Nucleus accumbens (tissue), 56 donors: ENCODE results near the gene RCN2.
"Not testable (repeated sequence)": the region's sequence is repeated elsewhere in the genome, so short reads cannot be mapped to it uniquely, and the experiment has no call there.

ENCODE experiments used
- DNase-seq, 56 donors: peaks; one replicate each; lab custom pipeline; 2025; lab: John Stamatoyannopoulos, UW

RCN2 gene

GRCh38 chr15:76930831-76931396, 635 bp upstream of the RCN2 start:
- no peak for DNase-seq

DNA sequence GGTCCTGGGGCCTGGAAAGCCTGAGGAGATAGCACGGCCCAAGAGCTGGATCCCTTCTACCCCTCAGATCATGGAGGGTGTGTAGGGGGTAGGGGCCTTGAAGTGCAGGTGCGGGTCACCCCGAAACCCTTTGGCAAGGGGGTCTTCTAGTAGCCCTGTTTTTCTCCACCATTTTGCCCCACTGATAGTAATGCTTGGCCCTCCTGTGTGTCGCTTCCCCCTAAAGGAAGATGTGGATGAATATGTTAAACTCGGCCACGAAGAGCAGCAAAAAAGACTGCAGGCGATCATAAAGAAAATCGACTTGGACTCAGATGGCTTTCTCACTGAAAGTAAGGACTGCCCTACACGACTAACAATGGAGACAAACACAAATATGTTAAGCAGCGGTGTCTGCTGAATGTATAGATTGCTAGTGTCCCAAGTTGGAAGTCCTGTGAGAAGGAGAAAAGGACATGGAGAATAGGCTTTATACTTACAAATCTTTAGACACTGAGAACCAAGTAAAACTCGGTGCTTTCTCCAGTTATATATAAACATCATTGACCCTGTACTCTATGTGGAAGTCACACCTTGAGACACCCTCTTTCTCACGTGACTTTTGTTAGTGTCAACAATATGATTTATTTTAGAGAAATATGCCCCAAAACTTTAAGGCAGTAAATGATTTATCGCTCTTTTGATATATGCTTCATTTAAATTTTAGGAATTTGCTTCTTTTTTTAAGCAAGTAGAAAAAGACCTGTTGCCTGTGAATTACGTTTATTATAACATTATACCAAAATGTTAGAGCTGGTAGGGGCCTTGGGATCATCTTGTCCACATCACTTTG, 802 bp downstream of the RCN2 start:
- DNase-seq, result peak in 3 of 56 donors; percentile 20 to 41 (median 30)

- no peak for DNase-seq
Observed at GRCh38 chr15:76935620-76936019, 4.1 kb downstream of the RCN2 start.

DNA sequence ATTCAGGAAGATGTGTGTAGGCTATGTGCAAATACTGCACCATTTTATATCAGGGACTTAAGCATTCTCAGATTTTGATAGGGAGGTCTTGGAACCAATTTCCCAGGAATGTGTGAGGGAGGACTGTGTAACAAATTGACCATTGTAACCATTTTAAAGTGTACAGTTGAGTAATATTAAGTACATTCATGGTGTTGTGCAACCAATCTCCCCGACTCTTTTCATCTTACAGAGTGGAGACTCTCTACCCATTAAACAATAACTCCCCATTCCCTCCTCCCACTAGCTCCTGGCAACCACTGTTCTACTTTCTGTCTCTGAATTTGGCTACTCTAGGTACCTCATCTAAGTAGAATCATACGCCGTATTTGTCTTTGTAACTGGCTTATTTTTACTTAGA, 5.1 kb downstream of the RCN2 start:
- no peak for DNase-seq

GRCh38 chr15:76938752-76939151, 7.2 kb downstream of the RCN2 start:
- DNase-seq, result no peak

DNA sequence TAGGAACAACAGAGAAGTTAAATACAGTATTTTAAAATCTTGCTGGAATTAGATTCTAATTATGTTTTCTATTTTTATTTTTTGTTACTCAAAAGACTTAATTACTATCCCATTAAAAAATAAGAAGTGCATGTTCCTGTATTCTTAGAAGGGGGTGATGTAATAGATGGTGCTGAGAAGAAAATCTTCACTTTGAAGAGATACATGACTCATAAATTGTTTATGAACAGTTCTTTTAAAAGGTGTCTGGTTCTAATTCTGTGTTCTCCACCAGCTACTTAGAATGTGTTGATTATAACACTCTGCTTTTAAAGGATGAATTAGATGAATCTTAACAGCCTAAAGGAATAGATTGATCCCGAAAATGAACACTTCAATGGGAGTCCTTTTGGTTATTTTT, 8.2 kb downstream of the RCN2 start:
- no peak for DNase-seq

DNA sequence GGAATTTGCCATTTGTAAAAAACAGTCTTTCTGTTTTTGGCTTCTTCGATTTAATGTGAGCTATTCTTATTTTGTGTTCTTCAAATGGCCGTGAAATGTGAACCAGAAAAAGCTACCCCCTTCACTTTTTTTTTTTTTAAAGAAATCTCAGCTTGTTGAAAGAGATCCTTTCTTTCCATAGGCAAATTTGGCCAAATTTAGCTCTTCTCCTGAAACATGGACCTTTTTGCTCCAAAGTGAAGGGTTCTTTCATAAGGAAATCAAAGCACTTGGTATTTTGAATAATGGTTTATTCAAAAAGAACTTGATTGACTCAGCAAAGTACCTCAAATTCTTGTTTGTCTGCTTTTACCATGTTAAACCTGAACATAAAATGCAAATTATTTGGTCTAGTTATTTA, 10.1 kb downstream of the RCN2 start:
- no peak for DNase-seq

DNA sequence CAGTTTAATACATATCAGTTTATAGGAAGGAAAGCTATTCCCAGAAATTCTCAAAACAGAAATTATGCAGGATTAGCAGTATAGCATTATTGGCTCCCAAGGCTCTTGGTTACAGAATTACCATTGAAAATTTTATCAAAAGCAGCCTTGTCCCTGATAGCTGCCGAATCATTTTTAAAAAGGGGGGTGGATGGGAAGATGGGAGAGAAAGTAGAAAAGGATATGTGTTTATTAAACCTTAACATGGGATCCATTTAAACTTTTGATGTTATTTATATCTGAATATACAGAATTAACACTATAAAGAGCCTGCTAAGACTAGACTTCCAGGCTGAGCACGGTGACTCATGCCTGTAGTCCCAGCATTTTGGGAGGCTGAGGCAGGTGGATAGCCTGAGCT, 10.8 kb downstream of the RCN2 start:
- DNase-seq, result peak in 1 of 56 donors; percentile 7

- no peak for DNase-seq
Observed at GRCh38 chr15:76945494-76946093, 14.0 kb downstream of the RCN2 start.

GRCh38 chr15:76947454-76947853, 15.9 kb downstream of the RCN2 start:
- DNase-seq, result no peak

DNA sequence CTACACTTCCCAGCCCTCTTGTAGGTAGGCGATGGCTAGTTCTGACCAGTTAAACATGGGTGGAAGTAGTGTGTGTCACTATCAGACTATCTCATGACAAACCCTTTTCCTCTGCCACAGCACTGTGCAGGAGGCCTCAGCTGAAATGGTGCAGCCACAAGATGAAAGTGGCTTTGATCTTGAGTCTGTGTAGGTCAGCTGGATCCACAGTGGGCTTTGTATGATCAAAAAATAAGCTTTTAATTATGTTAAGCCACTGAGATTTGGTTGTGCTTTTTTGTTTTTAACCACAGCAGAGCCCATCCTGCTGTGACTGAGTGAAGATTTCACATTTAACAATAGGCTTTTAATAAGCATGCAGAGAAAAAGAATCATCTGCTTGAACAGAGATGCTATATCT, 19.7 kb downstream of the RCN2 start:
- no peak for DNase-seq

DNA sequence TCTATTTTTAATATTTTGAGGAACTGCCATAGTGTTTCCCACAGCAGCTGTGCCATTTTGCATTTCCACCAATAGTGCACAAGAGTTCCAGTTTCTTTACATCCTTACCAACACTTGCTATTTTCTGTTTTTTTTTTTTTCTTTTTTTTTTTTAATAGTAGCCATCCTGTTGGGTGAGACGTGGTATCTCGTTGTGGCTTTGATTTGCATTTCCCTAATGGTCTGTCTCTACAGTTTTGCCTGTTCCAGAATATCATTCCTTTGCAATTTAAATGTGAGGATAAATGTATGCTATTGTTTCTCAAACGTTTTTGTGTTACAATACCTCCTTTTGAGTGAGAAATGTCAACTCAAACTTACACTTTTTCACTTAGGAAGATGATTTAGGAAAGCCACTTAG, 22.4 kb downstream of the RCN2 start:
- no peak for DNase-seq

DNA sequence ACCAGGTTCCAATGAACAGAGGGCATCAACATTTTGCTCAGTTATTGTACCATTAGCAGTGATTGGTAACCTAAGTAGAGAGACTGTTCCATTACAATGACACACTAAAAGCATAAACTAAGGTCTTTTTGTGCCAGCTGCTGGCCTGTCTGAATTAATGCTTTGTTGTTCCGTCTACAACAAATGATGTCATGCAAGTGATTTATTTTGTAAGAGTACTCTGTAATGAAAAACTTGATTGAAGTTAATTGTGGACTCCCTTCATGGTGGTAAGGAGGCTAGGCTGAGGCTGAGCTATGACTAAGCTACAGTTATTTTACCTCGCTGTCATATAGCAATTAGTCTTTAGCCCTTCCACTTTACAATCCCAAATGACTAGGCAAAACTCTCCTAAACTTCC, 23.2 kb downstream of the RCN2 start:
- DNase-seq, result peak in 4 of 56 donors; percentile 8 to 30 (median 18)

- no peak for DNase-seq
Observed at GRCh38 chr15:76961268-76962011, 29.9 kb downstream of the RCN2 start.

GRCh38 chr15:76962337-76963013, 30.9 kb downstream of the RCN2 start:
- no peak for DNase-seq

- no peak for DNase-seq
Observed at GRCh38 chr15:76963596-76963995, 32.0 kb downstream of the RCN2 start.

GRCh38 chr15:76964157-76964556, 32.6 kb downstream of the RCN2 start:
- DNase-seq, result no peak

DNA sequence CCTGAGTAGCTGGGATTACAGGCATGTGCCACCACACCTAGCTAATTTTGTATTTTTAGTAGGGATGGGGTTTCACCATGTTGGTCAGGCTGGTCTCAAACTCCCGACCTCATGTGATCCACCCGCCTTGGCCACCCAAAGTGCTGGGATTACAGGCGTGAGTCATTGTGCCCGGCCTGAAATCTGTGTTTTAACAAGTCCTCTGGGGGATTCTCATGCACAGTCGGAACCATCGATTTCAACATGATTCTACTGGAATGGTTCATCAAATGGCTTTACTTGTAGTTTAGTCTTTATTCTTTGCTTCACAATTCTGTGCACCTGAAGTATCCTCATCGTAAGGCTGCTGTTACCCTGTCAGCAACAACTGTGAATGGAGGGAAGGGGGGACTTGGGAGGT, 34.5 kb downstream of the RCN2 start:
- not testable (repeated sequence) for DNase-seq

DNA sequence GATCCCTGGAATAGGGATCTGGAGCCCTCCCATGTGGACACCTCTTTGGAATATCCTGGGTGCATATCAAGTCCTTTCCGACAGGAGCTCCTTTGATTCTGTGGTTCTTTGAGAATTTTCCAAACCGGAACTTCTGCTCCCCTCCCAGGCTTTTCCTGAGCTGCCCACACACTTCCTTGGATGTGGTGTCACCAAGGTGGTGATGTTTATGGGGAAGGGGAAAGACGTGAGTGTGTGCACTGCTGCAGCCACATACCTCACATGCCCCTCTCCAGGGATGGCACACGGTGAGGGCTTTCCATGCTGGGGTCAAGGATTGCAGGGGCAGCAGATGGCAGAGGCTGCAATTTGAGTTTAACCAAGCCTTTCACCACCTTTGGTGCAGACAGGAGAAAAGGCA, 35.5 kb downstream of the RCN2 start:
- DNase-seq, result no peak

DNA sequence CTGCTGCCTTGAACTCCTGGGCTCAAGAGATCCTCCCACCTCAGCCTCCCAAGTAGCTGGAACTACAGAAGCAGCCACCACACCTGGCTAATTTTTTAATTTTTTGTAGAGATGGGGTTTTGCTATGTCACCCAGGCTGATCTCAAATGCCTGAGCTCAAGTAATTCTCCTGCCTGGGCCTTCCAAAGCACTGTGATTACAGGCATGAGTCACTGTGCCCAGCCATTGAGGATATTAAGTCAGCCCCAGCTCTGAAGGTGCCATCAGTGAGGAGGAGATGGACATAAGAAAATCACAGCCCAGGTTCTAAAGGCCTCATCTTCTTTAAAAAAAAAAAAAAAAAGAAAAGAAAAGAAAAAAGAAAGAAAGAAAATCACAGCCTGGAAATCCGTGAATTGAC, 36.8 kb downstream of the RCN2 start:
- DNase-seq, result no peak
